ENCODE measurements around the gene CARD19. TPM values are rescaled to one million over a fixed set of nuclear protein-coding genes. Genes with fewer than 3 reads are reported as not detected.

Gene CARD19
- total and polyA plus RNA-seq, 9 of the 15 experiments (the other 6 are each of a cell fraction or from before 2014, with no cell fraction given) = 0.90 to 34.9 (median 14.6) TPM

- TF ChIP-seq LEF1 (IDR thresholded peaks at IDR 0.05) = peak; percentile 66
- peak; percentile 43; the same call in 1 of the 2 replicates for TF ChIP-seq MTA1 (IDR thresholded peaks at IDR 0.05; ENCODE audit: borderline replicate concordance)
- peak; percentile 48; the same call in 1 of the 2 replicates for TF ChIP-seq SMARCC2 (IDR thresholded peaks at IDR 0.05; ENCODE audit: low read depth)
- TF ChIP-seq POLR2A (conservative IDR thresholded peaks at IDR 0.05) = 0 out of 2 replicates have a peak, but pooled peaks have one; percentile 31
- TF ChIP-seq ATF3 (IDR thresholded peaks at IDR 0.05) = no peak
- TF ChIP-seq ATF3 (CRISPR knock-in tag; conservative IDR thresholded peaks at IDR 0.05) = no peak
- TF ChIP-seq ZNF280B (CRISPR knock-in tag; IDR thresholded peaks at IDR 0.05) = no peak
- peak; percentile 36 for TF ChIP-seq NEUROD1 (IDR thresholded peaks at IDR 0.05; ENCODE audit: borderline replicate concordance, low read depth, low read length, partially characterized antibody)
- TF ChIP-seq SNIP1 (IDR thresholded peaks at IDR 0.05; ENCODE audit: low read depth) = no peak
- peak in 1 of 2 experiments; percentile 28; a peak in 1 of 4 replicates for TF ChIP-seq SRF (CRISPR knock-in tag; IDR thresholded peaks at IDR 0.05)
- peak; percentile 66 for TF ChIP-seq VEZF1 (CRISPR knock-in tag; IDR thresholded peaks at IDR 0.05)
- TF ChIP-seq GABPA (tag; conservative IDR thresholded peaks at IDR 0.05; ENCODE audit: low read depth) = peak; percentile 70
- peak; percentile 56; the same call in 1 of the 2 replicates for TF ChIP-seq SOX6 (IDR thresholded peaks at IDR 0.05)
- no peak for TF ChIP-seq DMBX1 (CRISPR knock-in tag; IDR thresholded peaks at IDR 0.05; ENCODE audit: borderline replicate concordance)
- TF ChIP-seq DPF2 (IDR thresholded peaks at IDR 0.05) = peak; percentile 85
- TF ChIP-seq SPI1 (IDR thresholded peaks at IDR 0.05; ENCODE audit: borderline replicate concordance, low read depth, low read length) = peak; percentile 56; the same call in 1 of the 2 replicates
- TF ChIP-seq ZNF121 (CRISPR knock-in tag; conservative IDR thresholded peaks at IDR 0.05) = peak; percentile 98
- peak; percentile 86 for TF ChIP-seq JUND (IDR thresholded peaks at IDR 0.05; ENCODE audit: borderline replicate concordance, low read depth, low read length)
- peak; percentile 55; the same call in 1 of the 3 replicates for TF ChIP-seq JUND (tag; IDR thresholded peaks at IDR 0.05; ENCODE audit: borderline replicate concordance, low read depth, low read length)
- TF ChIP-seq ZNF184 (CRISPR knock-in tag; IDR thresholded peaks at IDR 0.05) = no peak
- 0 out of 2 replicates have a peak, but pooled peaks have one; percentile 25 for TF ChIP-seq SUPT5H (IDR thresholded peaks at IDR 0.05)
- TF ChIP-seq ZNF586 (CRISPR knock-in tag; conservative IDR thresholded peaks at IDR 0.05) = no peak
- TF ChIP-seq ETV5 (CRISPR knock-in tag; IDR thresholded peaks at IDR 0.05; ENCODE audit: low read depth) = peak; percentile 81; the same call in 1 of the 2 replicates
- TF ChIP-seq NR2C1 (IDR thresholded peaks at IDR 0.05) = no peak
- peak; percentile 47; the same call in 1 of the 2 replicates for TF ChIP-seq NR2C1 (tag; IDR thresholded peaks at IDR 0.05)
- TF ChIP-seq CEBPG (CRISPR knock-in tag; IDR thresholded peaks at IDR 0.05) = no peak
- no peak for TF ChIP-seq CEBPG (tag; conservative IDR thresholded peaks at IDR 0.05 in 1 of 2, IDR thresholded peaks at IDR 0.05 in 1 of 2)
- peak; percentile 77 for TF ChIP-seq ARID1B (IDR thresholded peaks at IDR 0.05)
- no peak for TF ChIP-seq ZNF699 (CRISPR knock-in tag; IDR thresholded peaks at IDR 0.05; ENCODE audit: insufficient replicate concordance)
Measured at GRCh38 chr9:93060746-93061259, 35.2 kb upstream of the CARD19 start (continued).

Measured in K562 (cell line).